ENCODE measurements around the gene BTNL2.
"Not testable (repeated sequence)": the region's sequence is repeated elsewhere in the genome, so short reads cannot be mapped to it uniquely, and the experiment has no call there.

DNA sequence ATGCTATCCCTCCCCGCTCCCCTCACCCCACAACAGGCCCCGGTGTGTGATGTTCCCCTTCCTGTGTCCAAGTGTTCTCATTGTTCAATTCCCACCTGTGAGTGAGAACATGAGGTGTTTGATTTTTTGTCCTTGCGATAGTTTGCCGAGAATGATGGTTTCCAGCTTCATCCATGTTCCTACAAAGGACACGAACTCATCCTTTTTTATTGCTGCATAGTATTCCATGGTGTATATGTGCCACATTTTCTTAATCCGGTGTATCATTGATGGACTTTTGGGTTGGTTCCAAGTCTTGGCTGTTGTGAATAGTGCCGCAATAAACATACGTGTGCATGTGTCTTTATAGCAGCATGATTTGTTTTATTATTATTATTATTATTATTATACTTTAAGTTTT lies 48.4 kb downstream of the BTNL2 start:
- TF ChIP-seq, protein P1, sequence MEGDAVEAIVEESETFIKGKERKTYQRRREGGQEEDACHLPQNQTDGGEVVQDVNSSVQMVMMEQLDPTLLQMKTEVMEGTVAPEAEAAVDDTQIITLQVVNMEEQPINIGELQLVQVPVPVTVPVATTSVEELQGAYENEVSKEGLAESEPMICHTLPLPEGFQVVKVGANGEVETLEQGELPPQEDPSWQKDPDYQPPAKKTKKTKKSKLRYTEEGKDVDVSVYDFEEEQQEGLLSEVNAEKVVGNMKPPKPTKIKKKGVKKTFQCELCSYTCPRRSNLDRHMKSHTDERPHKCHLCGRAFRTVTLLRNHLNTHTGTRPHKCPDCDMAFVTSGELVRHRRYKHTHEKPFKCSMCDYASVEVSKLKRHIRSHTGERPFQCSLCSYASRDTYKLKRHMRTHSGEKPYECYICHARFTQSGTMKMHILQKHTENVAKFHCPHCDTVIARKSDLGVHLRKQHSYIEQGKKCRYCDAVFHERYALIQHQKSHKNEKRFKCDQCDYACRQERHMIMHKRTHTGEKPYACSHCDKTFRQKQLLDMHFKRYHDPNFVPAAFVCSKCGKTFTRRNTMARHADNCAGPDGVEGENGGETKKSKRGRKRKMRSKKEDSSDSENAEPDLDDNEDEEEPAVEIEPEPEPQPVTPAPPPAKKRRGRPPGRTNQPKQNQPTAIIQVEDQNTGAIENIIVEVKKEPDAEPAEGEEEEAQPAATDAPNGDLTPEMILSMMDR (IDR thresholded peaks at IDR 0.05), result not testable (repeated sequence)
- TF ChIP-seq EZH2phosphoT487 (IDR thresholded peaks at IDR 0.05), result not testable (repeated sequence)

All from neural progenitor cell (in vitro differentiated cells).